H1 (cell line): Measurements from ENCODE around the gene TMLHE.

ENCODE experiments used
- CTCF ChIP-seq, 3 experiments: IDR thresholded peaks; 1 replicate in 2 of 3; 2 replicates in 1 of 3; pipeline versions ENCODE4 v1.5.1 to v1.6.1; 2011; ENCODE audit warnings: low read length in 3 of 3, mild to moderate bottlenecking in 3 of 3, inconsistent platforms in 2 of 3, low read depth in 1 of 3, moderate library complexity in 1 of 3; ENCODE audit not compliant: insufficient read depth in 1 of 3; ENCODE audit errors: control extremely low read depth in 1 of 3
- E2F6 ChIP-seq: IDR thresholded peaks from 2 replicates; pipeline ENCODE4 v1.6.1; 2012; ENCODE audit warnings: inconsistent platforms
- MAX ChIP-seq: IDR thresholded peaks from 2 replicates; pipeline ENCODE4 v1.6.1; 2012; ENCODE audit warnings: inconsistent platforms
- POLR2A ChIP-seq, 2 experiments: IDR thresholded peaks; 1 replicate in 1 of 2; 2 replicates in 1 of 2; pipeline ENCODE4 v1.6.1; 2011; ENCODE audit warnings: low read depth in 2 of 2, low read length in 2 of 2, mild to moderate bottlenecking in 2 of 2; ENCODE audit errors: control extremely low read depth in 1 of 2
- SIX5 ChIP-seq: IDR thresholded peaks from 2 replicates; pipeline ENCODE4 v1.6.1; 2011; ENCODE audit warnings: mild to moderate bottlenecking, low read depth, low read length

- TF ChIP-seq CTCF (IDR thresholded peaks at IDR 0.05; ENCODE audit: control extremely low read depth in 1 of 3, insufficient read depth in 1 of 3, low read depth in 1 of 3, low read length in 3 of 3) (no peak), E2F6 (no peak), POLR2A (IDR thresholded peaks at IDR 0.05; ENCODE audit: control extremely low read depth in 1 of 2, low read depth in 2 of 2, low read length in 2 of 2) (no peak), SIX5 (no peak), MAX (no peak)
Measured at GRCh38 chrX:155535866-155536265, 76.9 kb downstream of the TMLHE start.
